Measurements from ENCODE around the gene CYP3A5.

CYP3A5 gene

GRCh38 chr7:99605527-99605926 is 74.3 kb downstream of the CYP3A5 start:
- DNase-seq: no peak

GRCh38 chr7:99601656-99602310 is 78.0 kb downstream of the CYP3A5 start:
- DNase-seq: no peak

GRCh38 chr7:99599836-99600235 is 80.0 kb downstream of the CYP3A5 start:
- DNase-seq: no peak

All from NCI-H524 treated with DMSO at 0.1 percent for 48 hours (cell line).